ENCODE measurements around the gene GPRC5C. TPM values are rescaled to one million over a fixed set of nuclear protein-coding genes. Genes with fewer than 3 reads are reported as not detected.

GPRC5C gene
- total and polyA plus RNA-seq, 2 of the 13 experiments (the other 11 are each of a cell fraction or from before 2014, with no cell fraction given) = 85.6 to 300 TPM

GRCh38 chr17:74442670-74443515 lies 11.0 kb downstream of the GPRC5C start (continued):
- TF ChIP-seq EP300 (IDR thresholded peaks at IDR 0.05; ENCODE audit: low read depth in 2 of 2, low read length in 2 of 2) (peak; percentile 90 to 93), EP300 (CRISPR knock-in tag; IDR thresholded peaks at IDR 0.05; ENCODE audit: borderline replicate concordance) (peak; percentile 90), ZSCAN20 (CRISPR knock-in tag; IDR thresholded peaks at IDR 0.05; ENCODE audit: borderline replicate concordance) (peak; percentile 86), ZBTB2 (CRISPR knock-in tag; IDR thresholded peaks at IDR 0.05; ENCODE audit: low read depth) (no peak; the same call in 1 of the 2 replicates), ATAD3A (CRISPR knock-in tag; IDR thresholded peaks at IDR 0.05) (no peak), POLR2A (IDR thresholded peaks at IDR 0.05; ENCODE audit: insufficient read depth in 1 of 2, low read depth in 2 of 2, low read length in 2 of 2) (peak; percentile 92 to 97), NCOA1 (CRISPR knock-in tag; IDR thresholded peaks at IDR 0.05) (peak; percentile 98), ZNF362 (CRISPR knock-in tag; IDR thresholded peaks at IDR 0.05; ENCODE audit: borderline replicate concordance) (peak; percentile 99), HINFP (CRISPR knock-in tag; IDR thresholded peaks at IDR 0.05; ENCODE audit: low read depth) (peak; percentile 86; the same call in 1 of the 2 replicates), RELA (CRISPR knock-in tag; IDR thresholded peaks at IDR 0.05) (no peak), SNAPC5 (CRISPR knock-in tag; IDR thresholded peaks at IDR 0.05; ENCODE audit: borderline replicate concordance) (peak; percentile 33; the same call in 1 of the 2 replicates), SYNCRIP (IDR thresholded peaks at IDR 0.05; ENCODE audit: insufficient read depth, low read depth, low read length) (no peak), PHF20 (CRISPR knock-in tag; IDR thresholded peaks at IDR 0.05) (peak; percentile 40; the same call in 1 of the 2 replicates), HIVEP1 (CRISPR knock-in tag; IDR thresholded peaks at IDR 0.05) (peak; percentile 79; the same call in 1 of the 2 replicates), MAFG (CRISPR knock-in tag; IDR thresholded peaks at IDR 0.05) (no peak), JDP2 (CRISPR knock-in tag; IDR thresholded peaks at IDR 0.05; ENCODE audit: borderline replicate concordance) (no peak; the same call in 1 of the 2 replicates), ZNF552 (CRISPR knock-in tag; IDR thresholded peaks at IDR 0.05; ENCODE audit: borderline replicate concordance) (peak; percentile 85; the same call in 1 of the 2 replicates), ZNF550 (CRISPR knock-in tag; IDR thresholded peaks at IDR 0.05; ENCODE audit: borderline replicate concordance) (0 out of 2 replicates have a peak, but pooled peaks have one; percentile 3), RBM39 (IDR thresholded peaks at IDR 0.05; ENCODE audit: low read depth, low read length, poor library complexity, severe bottlenecking) (no peak)
- TF ChIP-seq, protein P1, sequence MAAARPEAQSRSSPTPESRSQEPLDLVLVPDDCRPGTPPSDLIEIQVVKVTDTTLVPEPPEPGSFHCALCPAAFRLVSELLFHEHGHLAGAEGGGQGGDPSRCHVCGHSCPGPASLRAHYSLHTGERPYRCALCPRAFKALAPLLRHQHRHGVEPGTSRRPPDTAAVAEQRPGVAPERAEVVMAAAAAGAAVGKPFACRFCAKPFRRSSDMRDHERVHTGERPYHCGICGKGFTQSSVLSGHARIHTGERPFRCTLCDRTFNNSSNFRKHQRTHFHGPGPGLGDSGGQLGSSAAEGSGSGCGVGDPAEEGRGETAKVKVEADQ (CRISPR knock-in tag; IDR thresholded peaks at IDR 0.05; ENCODE audit: borderline replicate concordance) = peak; percentile 84; the same call in 1 of the 2 replicates
- TF ChIP-seq, protein P2, sequence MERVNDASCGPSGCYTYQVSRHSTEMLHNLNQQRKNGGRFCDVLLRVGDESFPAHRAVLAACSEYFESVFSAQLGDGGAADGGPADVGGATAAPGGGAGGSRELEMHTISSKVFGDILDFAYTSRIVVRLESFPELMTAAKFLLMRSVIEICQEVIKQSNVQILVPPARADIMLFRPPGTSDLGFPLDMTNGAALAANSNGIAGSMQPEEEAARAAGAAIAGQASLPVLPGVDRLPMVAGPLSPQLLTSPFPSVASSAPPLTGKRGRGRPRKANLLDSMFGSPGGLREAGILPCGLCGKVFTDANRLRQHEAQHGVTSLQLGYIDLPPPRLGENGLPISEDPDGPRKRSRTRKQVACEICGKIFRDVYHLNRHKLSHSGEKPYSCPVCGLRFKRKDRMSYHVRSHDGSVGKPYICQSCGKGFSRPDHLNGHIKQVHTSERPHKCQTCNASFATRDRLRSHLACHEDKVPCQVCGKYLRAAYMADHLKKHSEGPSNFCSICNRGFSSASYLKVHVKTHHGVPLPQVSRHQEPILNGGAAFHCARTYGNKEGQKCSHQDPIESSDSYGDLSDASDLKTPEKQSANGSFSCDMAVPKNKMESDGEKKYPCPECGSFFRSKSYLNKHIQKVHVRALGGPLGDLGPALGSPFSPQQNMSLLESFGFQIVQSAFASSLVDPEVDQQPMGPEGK (CRISPR knock-in tag; IDR thresholded peaks at IDR 0.05) = peak; percentile 99

Measured in HepG2 (cell line).